GM12872 (cell line): ENCODE measurements around the gene NT5M.
A peak's percentile ranks its signal among the peaks of the same experiment; 100 is the strongest.

Experiments
- TF ChIP-seq, protein P1 (sequence below): IDR thresholded peaks from 3 replicates; pipeline ENCODE4 v1.5.1; 2011; ENCODE audit warnings: low read depth, mild to moderate bottlenecking, low read length, moderate library complexity; ENCODE audit not compliant: insufficient read depth

NT5M gene

DNA sequence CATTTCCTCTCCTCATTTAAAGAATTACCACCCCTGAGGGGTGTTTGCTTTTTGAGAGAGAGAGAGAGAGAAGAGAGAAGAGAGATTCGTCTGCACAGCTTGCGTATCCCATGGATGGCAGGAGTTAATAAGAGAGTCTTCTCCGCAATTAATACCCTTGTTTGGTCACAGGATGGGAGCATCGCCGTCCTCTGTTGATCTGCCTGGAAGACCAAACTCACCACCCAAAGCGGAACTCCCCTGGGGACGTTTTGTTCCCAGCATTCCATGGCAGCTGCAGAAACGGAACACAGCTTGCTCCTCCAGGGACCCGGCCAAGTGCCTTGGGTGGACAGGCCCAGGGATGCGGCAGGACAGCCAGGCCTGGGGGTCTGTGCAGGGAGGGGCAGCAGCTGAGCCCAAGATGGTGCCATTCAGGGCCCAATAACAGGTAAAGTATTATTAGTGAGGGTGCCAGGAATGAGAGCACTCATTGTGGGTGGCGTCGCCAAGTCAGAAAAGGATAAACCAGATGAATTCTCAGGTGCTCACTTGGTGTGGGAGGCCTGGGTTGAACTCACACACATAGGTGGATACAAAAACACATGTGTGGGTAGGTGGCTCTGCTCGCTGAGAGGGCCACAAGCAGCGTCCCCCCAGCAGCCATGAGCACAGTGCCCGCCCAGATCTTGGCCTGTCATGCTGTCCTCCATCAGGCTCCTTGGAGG lies 83.1 kb downstream of the NT5M start:
- TF ChIP-seq, protein P1, sequence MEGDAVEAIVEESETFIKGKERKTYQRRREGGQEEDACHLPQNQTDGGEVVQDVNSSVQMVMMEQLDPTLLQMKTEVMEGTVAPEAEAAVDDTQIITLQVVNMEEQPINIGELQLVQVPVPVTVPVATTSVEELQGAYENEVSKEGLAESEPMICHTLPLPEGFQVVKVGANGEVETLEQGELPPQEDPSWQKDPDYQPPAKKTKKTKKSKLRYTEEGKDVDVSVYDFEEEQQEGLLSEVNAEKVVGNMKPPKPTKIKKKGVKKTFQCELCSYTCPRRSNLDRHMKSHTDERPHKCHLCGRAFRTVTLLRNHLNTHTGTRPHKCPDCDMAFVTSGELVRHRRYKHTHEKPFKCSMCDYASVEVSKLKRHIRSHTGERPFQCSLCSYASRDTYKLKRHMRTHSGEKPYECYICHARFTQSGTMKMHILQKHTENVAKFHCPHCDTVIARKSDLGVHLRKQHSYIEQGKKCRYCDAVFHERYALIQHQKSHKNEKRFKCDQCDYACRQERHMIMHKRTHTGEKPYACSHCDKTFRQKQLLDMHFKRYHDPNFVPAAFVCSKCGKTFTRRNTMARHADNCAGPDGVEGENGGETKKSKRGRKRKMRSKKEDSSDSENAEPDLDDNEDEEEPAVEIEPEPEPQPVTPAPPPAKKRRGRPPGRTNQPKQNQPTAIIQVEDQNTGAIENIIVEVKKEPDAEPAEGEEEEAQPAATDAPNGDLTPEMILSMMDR = no peak

DNA sequence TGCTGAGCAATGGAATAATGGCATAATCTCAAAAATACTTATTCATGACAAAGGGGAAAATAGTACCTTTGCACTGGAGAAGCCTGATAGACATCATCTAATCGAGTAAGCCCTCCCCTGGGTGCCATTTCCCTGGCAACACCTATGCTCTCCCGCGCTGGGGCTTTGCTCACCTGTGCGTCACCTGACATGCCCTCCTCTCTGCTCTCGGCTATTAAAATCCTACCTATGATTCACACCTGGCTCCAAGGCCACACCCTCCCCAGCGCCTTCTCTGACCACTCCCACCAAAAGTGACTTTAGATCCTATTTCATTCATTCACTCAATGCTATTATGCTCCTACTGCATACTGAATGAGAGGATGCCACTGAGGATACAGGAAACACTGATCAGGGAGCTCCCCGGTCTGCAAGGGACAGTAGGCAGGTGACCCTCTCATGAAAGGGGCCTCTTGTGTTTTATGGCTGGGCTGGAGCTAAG lies 83.9 kb downstream of the NT5M start:
- TF ChIP-seq, protein P1 = no peak

DNA sequence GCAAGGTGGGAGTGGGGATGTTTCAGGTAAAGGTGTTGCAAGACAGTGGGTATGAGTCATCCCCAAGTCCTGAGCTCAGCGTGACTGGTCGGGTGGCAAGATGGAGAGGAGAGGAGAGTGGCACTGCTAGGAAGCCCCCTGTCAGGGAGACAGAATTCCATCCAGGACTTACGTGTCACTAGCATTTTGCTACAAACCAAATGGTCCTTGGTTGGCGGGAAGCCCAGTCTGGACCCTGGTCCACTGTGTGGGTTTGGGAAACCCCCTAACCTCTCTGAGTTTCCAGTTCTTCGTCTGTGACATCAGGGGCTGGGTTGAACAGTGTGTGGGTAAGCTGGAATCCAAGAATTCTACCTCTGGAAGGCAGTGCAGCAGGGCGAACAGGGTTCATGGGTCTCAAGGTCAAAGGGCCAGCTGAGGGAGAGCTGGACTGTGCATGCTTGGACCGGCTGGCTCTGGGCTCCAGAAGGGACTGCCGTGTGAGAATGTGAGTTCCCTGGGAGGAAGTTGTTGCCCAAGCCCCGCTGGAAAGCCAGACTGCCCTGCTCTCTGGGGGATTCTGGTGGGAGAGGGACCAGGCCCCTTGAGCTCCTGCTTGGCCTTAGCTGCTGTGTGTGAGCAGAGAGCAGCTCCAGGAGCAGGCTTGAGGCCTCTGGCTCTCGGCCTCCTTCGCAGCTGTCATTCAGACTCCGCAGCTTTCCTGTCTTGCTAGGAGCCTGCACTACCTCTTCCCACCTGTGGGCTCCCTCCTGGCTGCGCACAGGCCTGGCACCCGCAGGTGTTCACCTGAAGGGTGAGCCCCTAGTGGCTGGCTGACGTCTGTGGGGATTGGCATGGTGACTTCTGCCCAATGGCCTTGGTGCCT lies 84.6 kb downstream of the NT5M start:
- TF ChIP-seq, protein P1 = peak; percentile 57

DNA sequence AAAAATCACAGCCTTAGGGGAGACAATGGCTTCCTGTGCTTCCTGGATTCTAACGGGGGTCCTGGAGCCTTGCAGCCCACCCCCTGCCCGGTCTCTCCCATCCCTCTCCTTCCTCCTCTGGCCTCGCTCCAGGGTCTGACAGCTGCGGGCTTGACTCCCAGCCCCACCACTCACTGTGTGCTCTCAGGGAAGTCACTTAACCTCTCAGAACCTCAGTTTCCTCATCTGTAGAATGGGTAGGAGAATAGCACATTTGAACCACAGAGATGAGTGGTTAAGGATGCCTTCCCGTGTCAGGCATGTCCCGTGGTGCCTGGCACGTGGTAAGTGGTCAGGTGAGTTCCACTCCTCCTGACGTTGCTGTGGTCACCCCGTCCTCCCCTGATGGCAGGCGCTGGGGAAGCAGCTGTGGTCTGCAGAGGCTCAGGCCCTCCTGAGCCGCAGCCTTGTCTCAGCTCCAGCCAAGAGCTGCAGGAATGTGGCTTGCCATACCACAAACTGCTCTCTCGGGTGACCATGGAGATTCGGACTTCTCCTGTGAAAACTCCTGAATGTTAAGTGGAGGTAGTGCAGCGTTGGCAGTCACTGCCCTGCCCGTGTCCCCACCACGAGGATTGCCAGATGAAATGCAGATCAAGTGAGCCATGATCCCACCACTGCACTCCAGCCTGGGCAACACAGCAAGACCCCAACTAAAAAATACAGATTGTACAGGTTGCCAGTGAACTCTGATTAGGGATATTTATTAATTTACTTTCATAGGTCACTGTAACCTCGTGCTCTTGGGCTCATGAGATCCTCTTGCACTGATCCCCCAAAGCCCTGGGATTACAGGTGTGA lies 85.7 kb downstream of the NT5M start:
- TF ChIP-seq, protein P1 = no peak

DNA sequence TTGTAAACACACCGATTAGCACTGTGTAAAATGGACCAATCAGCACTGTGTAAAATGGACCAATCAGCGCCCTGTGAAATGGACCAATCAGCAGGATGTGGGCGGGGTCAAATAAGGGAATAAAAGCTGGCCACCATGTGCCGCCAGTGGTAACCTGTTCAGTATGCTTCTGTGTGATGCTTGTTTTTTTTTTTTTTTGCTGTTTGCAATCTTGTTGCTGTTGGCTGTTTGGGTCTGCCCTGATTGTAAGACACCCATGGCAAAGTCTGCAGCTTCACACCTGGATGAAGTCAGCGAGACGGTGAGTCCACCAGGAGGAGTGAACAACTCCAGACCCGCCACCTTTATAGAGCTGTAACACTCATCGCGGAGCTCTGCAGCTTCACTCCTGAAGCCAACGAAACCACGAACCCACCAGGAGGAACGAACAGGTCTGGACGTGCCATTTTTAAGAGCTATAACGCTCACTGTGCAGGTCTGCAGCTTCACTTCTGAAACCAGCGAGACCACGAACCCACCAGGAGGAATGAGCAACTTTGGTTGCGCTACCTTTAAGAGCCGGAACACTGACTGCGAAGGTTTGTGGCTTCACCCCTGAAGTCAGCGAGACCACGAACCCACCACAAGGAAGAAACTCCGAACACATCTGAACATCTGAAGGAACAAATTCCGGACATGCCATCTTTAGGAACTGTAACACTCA lies 88.6 kb downstream of the NT5M start:
- TF ChIP-seq, protein P1 = no peak

DNA sequence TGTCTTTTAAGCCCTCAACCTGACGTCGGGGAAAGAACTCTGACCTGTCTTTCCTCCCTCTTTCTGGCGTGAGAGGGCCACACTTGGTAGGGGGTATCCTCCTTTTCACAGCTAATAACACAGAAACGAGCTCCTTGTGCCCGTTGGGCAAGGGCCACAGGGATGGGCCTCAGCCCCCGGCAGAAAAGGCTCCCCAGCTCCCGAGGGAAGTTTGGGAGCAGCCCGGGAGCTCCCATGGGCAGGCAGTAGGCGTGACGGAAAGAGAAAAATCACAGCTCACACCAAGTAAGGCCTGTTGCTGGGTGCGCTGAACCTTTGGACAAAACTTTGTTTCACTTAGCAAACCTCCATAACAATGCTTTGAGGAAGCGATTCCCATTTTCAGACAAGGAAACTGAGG lies 90.8 kb downstream of the NT5M start:
- TF ChIP-seq, protein P1 = no peak
